GM23338 (cell line): ENCODE measurements around the gene ANO1. TPM values are rescaled to one million over a fixed set of nuclear protein-coding genes. Genes with fewer than 3 reads are reported as not detected.

Source experiments
- ATAC-seq: fragments of 200-7000 bp; cut with Tn5 transposase; 3 replicates; pipeline ENCODE4 v1.9.1; 2020
- DNase-seq: peaks from one replicate; pipeline ENCODE4 v3.0.0-alpha.2; 2015; ENCODE audit warnings: low spot score
- H2AFZ ChIP-seq: fragments of 200-600 bp; sonication (generic); 2 replicates; pipeline ENCODE4 v1.8.0; 2016; ENCODE audit warnings: antibody characterized with exemption, mild to moderate bottlenecking, moderate library complexity
- H3F3A ChIP-seq: fragments of 200-600 bp; sonication (generic); replicated peaks from 2 replicates; pipeline ENCODE4 v1.8.0; 2017; ENCODE audit warnings: antibody characterized with exemption, mixed run types, low read depth
- H3K27ac ChIP-seq: fragments of 200-600 bp; sonication (generic); 2 replicates; pipeline ENCODE4 v1.6.1; 2016; ENCODE audit warnings: low read depth
- H3K27me3 ChIP-seq: fragments of 200-600 bp; sonication (generic); 2 replicates; pipeline ENCODE4 v1.8.0; 2016; ENCODE audit warnings: mild to moderate bottlenecking, mixed run types, moderate library complexity; ENCODE audit not compliant: insufficient read depth
- H3K36me3 ChIP-seq: fragments of 200-600 bp; sonication (generic); 2 replicates; pipeline ENCODE4 v1.8.0; 2016; ENCODE audit warnings: mild to moderate bottlenecking; ENCODE audit not compliant: insufficient read depth
- H3K4me1 ChIP-seq: fragments of 200-600 bp; sonication (generic); 2 replicates; pipeline ENCODE4 v1.8.0; 2016; ENCODE audit warnings: mild to moderate bottlenecking, moderate library complexity; ENCODE audit not compliant: insufficient read depth
- H3K4me2 ChIP-seq: fragments of 200-600 bp; sonication (generic); 2 replicates; pipeline ENCODE4 v1.7.1; 2017; ENCODE audit warnings: mixed run types
- H3K4me3 ChIP-seq: fragments of 200-600 bp; sonication (generic); 2 replicates; pipeline ENCODE4 v1.6.1; 2016; ENCODE audit warnings: mixed run types
- H3K79me2 ChIP-seq: fragments of 200-600 bp; sonication (generic); replicated peaks from 2 replicates; pipeline ENCODE4 v1.8.0; 2017; ENCODE audit warnings: mild to moderate bottlenecking; ENCODE audit not compliant: insufficient read depth
- H3K9me2 ChIP-seq: fragments of 200-600 bp; sonication (generic); 2 replicates; pipeline ENCODE4 v1.8.0; 2017; ENCODE audit not compliant: insufficient read depth
- H4K20me1 ChIP-seq: fragments of 200-600 bp; sonication (generic); replicated peaks from 2 replicates; pipeline ENCODE4 v1.8.0; 2017; ENCODE audit warnings: mild to moderate bottlenecking; ENCODE audit not compliant: insufficient read depth
- H3K27ac Mint-ChIP-seq: 2 replicates; pipeline ENCODE4 v1.8.0; 2020; ENCODE audit warnings: inconsistent platforms, mild to moderate bottlenecking, moderate library complexity, mixed read lengths
- H3K27me3 Mint-ChIP-seq: 3 replicates; pipeline ENCODE4 v1.8.0; 2022; ENCODE audit warnings: low read depth, mild to moderate bottlenecking, moderate library complexity, mixed read lengths, inconsistent platforms; ENCODE audit not compliant: insufficient read depth, poor library complexity
- H3K36me3 Mint-ChIP-seq: 3 replicates; pipeline ENCODE4 v1.8.0; 2021; ENCODE audit warnings: low read depth, mild to moderate bottlenecking, inconsistent platforms, moderate library complexity, mixed read lengths
- H3K4me1 Mint-ChIP-seq: 3 replicates; pipeline ENCODE4 v1.8.0; 2020; ENCODE audit warnings: mild to moderate bottlenecking, inconsistent platforms, mixed read lengths
- H3K4me3 Mint-ChIP-seq: 3 replicates; pipeline ENCODE4 v1.8.0; 2021; ENCODE audit warnings: moderate library complexity, mild to moderate bottlenecking, inconsistent platforms, mixed read lengths
- H3K9me3 Mint-ChIP-seq: 3 replicates; pipeline ENCODE4 v1.8.0; 2020; ENCODE audit warnings: moderate library complexity, mild to moderate bottlenecking, inconsistent platforms, mixed read lengths
- CREB1 ChIP-seq: fragments of 250-450 bp; sonication (Bioruptor Pico); IDR thresholded peaks from 2 replicates; pipeline ENCODE4 v1.5.0; 2020; ENCODE audit warnings: low read depth, mild to moderate bottlenecking, moderate library complexity
- CTCF ChIP-seq, 2 experiments: fragments of 200-600 bp in 1 of 2; sonication (generic) in 1 of 2; conservative IDR thresholded peaks; 2 replicates each; pipeline versions ENCODE4 v1.5.1 to v1.6.1; 2016 to 2017; ENCODE audit warnings: antibody characterized with exemption in 2 of 2, low read depth in 2 of 2, mild to moderate bottlenecking in 2 of 2, moderate library complexity in 1 of 2
- ETS1 ChIP-seq: IDR thresholded peaks from 2 replicates; pipeline ENCODE4 v1.6.1; 2016; ENCODE audit warnings: antibody characterized with exemption
- EZH2 ChIP-seq: fragments of 200-600 bp; sonication (generic); IDR thresholded peaks from one replicate; pipeline ENCODE4 v1.8.0; 2017; ENCODE audit warnings: antibody characterized with exemption, mild to moderate bottlenecking, low read depth; ENCODE audit not compliant: unreplicated experiment
- EZH2phosphoT487 ChIP-seq: fragments of 200-600 bp; sonication (generic); IDR thresholded peaks from one replicate; pipeline ENCODE4 v1.8.1; 2018; ENCODE audit warnings: antibody characterized with exemption; ENCODE audit not compliant: unreplicated experiment
- JUNB ChIP-seq: IDR thresholded peaks from one replicate; pipeline ENCODE4 v1.6.1; 2016; ENCODE audit warnings: antibody characterized with exemption; ENCODE audit not compliant: unreplicated experiment
- NANOG ChIP-seq: IDR thresholded peaks from 2 replicates; pipeline ENCODE4 v1.6.1; 2016; ENCODE audit warnings: antibody characterized with exemption, borderline replicate concordance
- POLR2AphosphoS5 ChIP-seq: IDR thresholded peaks from 2 replicates; pipeline ENCODE4 v1.6.1; 2016; ENCODE audit warnings: antibody characterized with exemption, low read depth
- REST ChIP-seq: IDR thresholded peaks from one replicate; pipeline ENCODE4 v1.6.1; 2018; ENCODE audit warnings: antibody characterized with exemption; ENCODE audit not compliant: unreplicated experiment
- STAT1 ChIP-seq: IDR thresholded peaks from one replicate; pipeline ENCODE4 v1.6.1; 2016; ENCODE audit warnings: antibody characterized with exemption; ENCODE audit not compliant: unreplicated experiment
- ZNF114 ChIP-seq: fragments of 250-450 bp; sonication (Bioruptor Pico); IDR thresholded peaks from 2 replicates; pipeline ENCODE4 v1.5.0; 2020; ENCODE audit warnings: mild to moderate bottlenecking, moderate library complexity
- ZNF331 ChIP-seq: fragments of 250-450 bp; sonication (Bioruptor Pico); IDR thresholded peaks from 2 replicates; pipeline ENCODE4 v1.5.0; 2020; ENCODE audit warnings: low read depth, mild to moderate bottlenecking, moderate library complexity
- ZNF462 ChIP-seq: fragments of 250-450 bp; sonication (Bioruptor Pico); IDR thresholded peaks from 2 replicates; pipeline ENCODE4 v1.5.0; 2020; ENCODE audit warnings: mild to moderate bottlenecking, moderate library complexity
- polyA plus RNA-seq: library from polyadenylated mRNA; unstranded; fragments of >200 nt; fragmentation: Nextera tagmentation; extraction: Ambion mirVana; gene quantifications from 2 replicates; pipeline ENCODE4 v1.2.1, GENCODE V29; 2016
- total RNA-seq: library from RNA; depleted of rRNA; stranded (reverse); fragments of >200 nt; shearing (Covaris generic); gene quantifications from 2 replicates; pipeline ENCODE4 v1.2.3, GENCODE V29; 2014

The ANO1 gene
- total and polyA plus RNA-seq, 2 experiments from 2014 or later, result 1.4 to 3.4 TPM

- Mint-ChIP-seq H3K36me3 (peaks cover 33% of the 10 kb centered on the region), H3K4me1 (peaks cover 31% of the 10 kb centered on the region), H3K27ac (peak overlapping the region; percentile 72; the same call in 1 of the 2 replicates), H3K4me3 (peak overlapping the region; percentile 97), H3K9me3 (peaks cover 4% of the 10 kb centered on the region), H3K27me3 (peaks cover 20% of the 10 kb centered on the region)
- ATAC-seq (no peak), DNase-seq (no peak)
- peaks cover 4% of the 10 kb centered on the region; the same call in 1 of the 2 replicates for H3K36me3 ChIP-seq
- peak overlapping the region; percentile 29 for H2AFZ ChIP-seq
- peaks cover 25% of the 10 kb centered on the region for H4K20me1 ChIP-seq
- peaks cover 36% of the 10 kb centered on the region for H3K79me2 ChIP-seq
- H3K4me3 ChIP-seq, result peak overlapping the region; percentile 95
- 0 out of 2 replicates have a peak, but pooled peaks cover 3% of the 10 kb centered on the region for H3F3A ChIP-seq
- peak overlapping the region; percentile 100; the same call in 1 of the 2 replicates for H3K4me2 ChIP-seq
- H3K27me3 ChIP-seq, result no peaks in the 10 kb centered on the region
- no peak overlapping the region for H3K27ac ChIP-seq
- H3K9me2 ChIP-seq, result no peaks in the 10 kb centered on the region
- H3K4me1 ChIP-seq, result peaks cover 27% of the 10 kb centered on the region
- TF ChIP-seq NANOG (no peak), JUNB (no peak), EZH2phosphoT487 (no peak), POLR2AphosphoS5 (no peak), CTCF (conservative IDR thresholded peaks at IDR 0.05; ENCODE audit: low read depth in 2 of 2) (no peak), CREB1 (CRISPR knock-in tag) (no peak), EZH2 (no peak), ZNF331 (CRISPR knock-in tag) (no peak), ETS1 (no peak), REST (no peak), ZNF462 (no peak), STAT1 (no peak), ZNF114 (no peak)
Observed at GRCh38 chr11:70201882-70202861, 124.1 kb downstream of the ANO1 start.
